ENCODE measurements around the gene COL21A1.
"Not testable (repeated sequence)": the region's sequence is repeated elsewhere in the genome, so short reads cannot be mapped to it uniquely, and the experiment has no call there.

COL21A1 gene

GRCh38 chr6:56266011-56266410 is 18.6 kb upstream of the COL21A1 start:
- TF ChIP-seq CTCF (IDR thresholded peaks at IDR 0.05; ENCODE audit: insufficient read depth, low read depth, low read length, missing control alignments), result no peak
- H3K4me3 ChIP-seq (ENCODE audit: low read depth, low read length), result no peak overlapping the region
- DNase-seq (ENCODE audit: low read depth), result no peak

GRCh38 chr6:56263596-56264315 is 16.4 kb upstream of the COL21A1 start:
- no peak for DNase-seq (ENCODE audit: low read depth)
- H3K4me3 ChIP-seq (ENCODE audit: low read depth, low read length), result no peak overlapping the region
- no peak for TF ChIP-seq CTCF (IDR thresholded peaks at IDR 0.05; ENCODE audit: insufficient read depth, low read depth, low read length, missing control alignments)

- DNase-seq (ENCODE audit: low read depth); H3K4me3 ChIP-seq (ENCODE audit: low read depth, low read length): not testable (repeated sequence)
Observed at GRCh38 chr6:56260593-56260992, 13.2 kb upstream of the COL21A1 start.

GRCh38 chr6:56259234-56260077 is 12.1 kb upstream of the COL21A1 start:
- H3K4me3 ChIP-seq (ENCODE audit: low read depth, low read length), result no peak overlapping the region
- DNase-seq (ENCODE audit: low read depth), result no peak
- TF ChIP-seq CTCF (IDR thresholded peaks at IDR 0.05; ENCODE audit: insufficient read depth, low read depth, low read length, missing control alignments), result no peak

GRCh38 chr6:56255349-56255748 is 8.0 kb upstream of the COL21A1 start:
- no peak for TF ChIP-seq CTCF (IDR thresholded peaks at IDR 0.05; ENCODE audit: insufficient read depth, low read depth, low read length, missing control alignments)
- no peak for DNase-seq (ENCODE audit: low read depth)
- H3K4me3 ChIP-seq (ENCODE audit: low read depth, low read length), result no peak overlapping the region

- DNase-seq (ENCODE audit: low read depth), result no peak
- no peak for TF ChIP-seq CTCF (IDR thresholded peaks at IDR 0.05; ENCODE audit: insufficient read depth, low read depth, low read length, missing control alignments)
- H3K4me3 ChIP-seq (ENCODE audit: low read depth, low read length), result no peak overlapping the region
Observed at GRCh38 chr6:56250266-56250665, 2.9 kb upstream of the COL21A1 start.

GRCh38 chr6:56247654-56248122 is 308 bp upstream of the COL21A1 start:
- no peak for DNase-seq (ENCODE audit: low read depth)
- no peak for TF ChIP-seq CTCF (IDR thresholded peaks at IDR 0.05; ENCODE audit: insufficient read depth, low read depth, low read length, missing control alignments)
- H3K4me3 ChIP-seq (ENCODE audit: low read depth, low read length), result no peak overlapping the region

All from GM12865 (cell line).